Lung (tissue), 12 donors: ENCODE measurements around the gene ZFC3H1. TPM values are rescaled to one million over a fixed set of nuclear protein-coding genes. Genes with fewer than 3 reads are reported as not detected.

Source experiments
- ATAC-seq: fragments of 200-7000 bp; cut with Tn5 transposase; one replicate; pipeline ENCODE4 v1.9.1; 2020; ENCODE audit warnings: moderate number of reproducible peaks; ENCODE audit not compliant: insufficient read depth, low FRiP score
- DNase-seq, 3 donors: peaks; one replicate each; pipeline ENCODE4 v3.0.0-alpha.2; 2013 to 2017
- H3K27ac ChIP-seq, 2 donors: one replicate each; pipeline ENCODE4 v1.5.1; 2013; ENCODE audit warnings: mild to moderate bottlenecking in 2 of 2, moderate library complexity in 2 of 2, control low read depth in 1 of 2, inconsistent platforms in 1 of 2, low read depth in 1 of 2, low read length in 1 of 2
- H3K27me3 ChIP-seq, 3 donors: one replicate each; pipeline ENCODE4 v1.5.1; 2013; ENCODE audit warnings: low read length in 2 of 3; ENCODE audit not compliant: control insufficient read depth in 3 of 3, insufficient read depth in 3 of 3
- H3K36me3 ChIP-seq, 4 donors: one replicate each; pipeline ENCODE4 v1.5.1; 2013; ENCODE audit warnings: low read length in 4 of 4, mild to moderate bottlenecking in 1 of 4, moderate library complexity in 1 of 4; ENCODE audit not compliant: control insufficient read depth in 4 of 4, insufficient read depth in 4 of 4
- H3K4me1 ChIP-seq, 5 donors: one replicate each; pipeline ENCODE4 v1.5.1; 2013; ENCODE audit warnings: low read length in 5 of 5, mild to moderate bottlenecking in 2 of 5, moderate library complexity in 1 of 5; ENCODE audit not compliant: control insufficient read depth in 5 of 5, insufficient read depth in 5 of 5
- H3K4me3 ChIP-seq: one replicate; pipeline ENCODE4 v1.5.1; 2013; ENCODE audit warnings: mild to moderate bottlenecking, control low read depth, moderate library complexity
- H3K9ac ChIP-seq, 2 donors: one replicate each; pipeline ENCODE4 v1.5.1; 2013; ENCODE audit warnings: low read length in 2 of 2, control low read depth in 1 of 2; ENCODE audit not compliant: insufficient read depth in 1 of 2
- H3K9me3 ChIP-seq, 4 donors: one replicate each; pipeline ENCODE4 v1.5.1; 2013; ENCODE audit warnings: low read length in 3 of 4, mild to moderate bottlenecking in 1 of 4, moderate library complexity in 1 of 4; ENCODE audit not compliant: control insufficient read depth in 4 of 4, insufficient read depth in 3 of 4
- CTCF ChIP-seq: IDR thresholded peaks from 2 replicates; pipeline ENCODE4 v1.5.1; 2012; ENCODE audit warnings: mild to moderate bottlenecking; ENCODE audit errors: control extremely low read depth, extremely low read depth
- WGBS, 2 donors: extraction: QIAGEN DNeasy Blood & Tissue Kit; methylation state at CpG; one replicate each; pipeline ENCODE4 v1.1.7; 2013; 5-methylcytosine and 5-hydroxymethylcytosine counted together
- polyA plus RNA-seq, 2 donors: library from polyadenylated mRNA; stranded (reverse); fragments of 200-250 nt; gene quantifications; one replicate each; pipeline ENCODE4 v1.2.1, GENCODE V29; 2013
- total RNA-seq, 2 donors: library from RNA; depleted of rRNA in 1 of 2; stranded (reverse); fragments of >200 nt in 1 of 2; gene quantifications; one replicate each; pipeline ENCODE4 v1.2.1, GENCODE V29; 2014 to 2021
- donor health status: control.
- donor health status: control.
- donor health status: Bipolar disorder and iron deficiency.
- donor health status: healthy.
- donor health status: DM: yes; HTN: yes; CAD: no.

ZFC3H1 gene
- total and polyA plus RNA-seq, 4 donors, result 15.5 to 107 (median 29.6) TPM

GRCh38 chr12:71664411-71665089, 902 bp upstream of the ZFC3H1 start:
- Histone ChIP-seq H3K27ac (peak overlapping the region; percentile 89 to 98), H3K27me3 (no peaks in the 10 kb centered on the region), H3K36me3 (peaks cover 0 to 11% (median 3%) of the 10 kb centered on the region in 4 donors), H3K4me3 (peak overlapping the region; percentile 80), H3K9me3 (no peaks in the 10 kb centered on the region), H3K4me1 (peaks cover 0 to 25% (median 7%) of the 10 kb centered on the region in 5 donors), H3K9ac (peak overlapping the region; percentile 90 to 100)
- TF ChIP-seq CTCF, result no peak
- DNase-seq (no peak), ATAC-seq (no peak)
- 1% methylated on average over 20 of the region's 20 CpGs for WGBS, 2 donors

GRCh38 chr12:71662849-71663560, 643 bp downstream of the ZFC3H1 start:
- H3K4me3 ChIP-seq, result peak overlapping the region; percentile 97
- peak; percentile 29 for ATAC-seq
- H3K27me3 ChIP-seq, result no peaks in the 10 kb centered on the region
- TF ChIP-seq CTCF, result no peak
- peak overlapping the region; percentile 84 to 97 for H3K27ac ChIP-seq
- H3K9me3 ChIP-seq, result no peaks in the 10 kb centered on the region
- peak overlapping the region; percentile 94 for H3K9ac ChIP-seq
- H3K36me3 ChIP-seq, result peaks cover 0 to 19% (median 9%) of the 10 kb centered on the region in 4 donors
- peaks cover 0 to 25% (median 7%) of the 10 kb centered on the region in 5 donors for H3K4me1 ChIP-seq
- peak; percentile 74 to 78 (median 78) for DNase-seq
- WGBS, 2 donors, result 0 to 1% methylated on average over 52 to 53 of the region's 53 CpGs

GRCh38 chr12:71661977-71662530, 1.6 kb downstream of the ZFC3H1 start:
- peak overlapping the region; percentile 94 for H3K9ac ChIP-seq
- TF ChIP-seq CTCF, result no peak
- H3K9me3 ChIP-seq, result no peaks in the 10 kb centered on the region
- peak in 2 of 3 donors; percentile 33 to 44 for DNase-seq
- WGBS, 2 donors, result 6 to 12% methylated on average over 8 of the region's 8 CpGs
- peaks cover 2 to 20% (median 10%) of the 10 kb centered on the region in 4 donors for H3K36me3 ChIP-seq
- ATAC-seq, result no peak
- no peaks in the 10 kb centered on the region for H3K27me3 ChIP-seq
- H3K27ac ChIP-seq, result no peak overlapping the region
- H3K4me1 ChIP-seq, result peaks cover 0 to 25% (median 7%) of the 10 kb centered on the region in 5 donors
- H3K4me3 ChIP-seq, result no peak overlapping the region
